NCI-H1694 (cell line): ENCODE data around the gene SRRM2.

Experiments
- DNase-seq: peaks from one replicate; lab custom pipeline; 2025; lab: John Stamatoyannopoulos, UW

The SRRM2 gene

DNA sequence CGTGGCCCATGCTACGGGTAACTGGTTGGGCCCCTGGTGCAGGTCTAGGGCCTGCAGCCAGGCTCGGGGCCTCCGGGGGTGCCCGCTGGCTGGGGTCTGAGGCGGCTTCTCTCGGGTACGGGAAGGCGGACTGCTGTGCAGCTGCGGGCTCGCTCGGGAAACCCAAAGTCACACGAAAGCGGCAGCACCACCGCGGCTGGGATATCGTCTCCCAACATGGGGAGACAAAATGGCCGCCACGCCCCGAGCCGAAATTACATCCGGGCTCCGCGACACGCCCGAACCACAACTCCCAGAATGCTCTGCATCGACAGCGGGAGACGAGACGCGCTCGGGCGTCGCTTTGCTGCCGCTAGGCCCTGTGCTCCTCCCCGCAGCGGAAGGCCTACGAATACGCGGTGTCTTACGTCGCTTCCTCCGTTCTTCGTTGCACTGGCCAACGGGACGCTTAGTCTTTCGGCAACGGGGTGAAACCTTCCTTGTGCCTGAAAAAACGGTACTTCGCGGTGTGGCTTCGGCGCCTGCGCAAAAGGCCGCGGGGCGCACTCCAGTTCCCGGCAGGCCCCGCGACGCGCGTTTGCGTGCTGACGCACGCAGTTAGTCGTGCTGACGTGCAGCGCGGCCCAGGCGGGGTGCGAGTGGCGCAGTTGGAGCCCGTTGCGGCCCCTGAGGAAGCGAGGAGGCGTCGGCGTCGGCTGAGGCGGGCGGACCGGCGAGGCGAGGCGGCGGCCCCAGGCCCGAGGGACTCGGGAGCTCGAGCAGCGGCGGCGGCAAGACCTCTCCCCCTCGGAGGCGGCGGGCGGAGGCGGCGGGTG lies at the start of gene SRRM2:
SRRM2 (plus strand) TSS at position 604 of the 815 bp plus-strand sequence. CDS start 3,727 bp downstream, outside the sequence.
- DNase-seq = peak; percentile 87

DNA sequence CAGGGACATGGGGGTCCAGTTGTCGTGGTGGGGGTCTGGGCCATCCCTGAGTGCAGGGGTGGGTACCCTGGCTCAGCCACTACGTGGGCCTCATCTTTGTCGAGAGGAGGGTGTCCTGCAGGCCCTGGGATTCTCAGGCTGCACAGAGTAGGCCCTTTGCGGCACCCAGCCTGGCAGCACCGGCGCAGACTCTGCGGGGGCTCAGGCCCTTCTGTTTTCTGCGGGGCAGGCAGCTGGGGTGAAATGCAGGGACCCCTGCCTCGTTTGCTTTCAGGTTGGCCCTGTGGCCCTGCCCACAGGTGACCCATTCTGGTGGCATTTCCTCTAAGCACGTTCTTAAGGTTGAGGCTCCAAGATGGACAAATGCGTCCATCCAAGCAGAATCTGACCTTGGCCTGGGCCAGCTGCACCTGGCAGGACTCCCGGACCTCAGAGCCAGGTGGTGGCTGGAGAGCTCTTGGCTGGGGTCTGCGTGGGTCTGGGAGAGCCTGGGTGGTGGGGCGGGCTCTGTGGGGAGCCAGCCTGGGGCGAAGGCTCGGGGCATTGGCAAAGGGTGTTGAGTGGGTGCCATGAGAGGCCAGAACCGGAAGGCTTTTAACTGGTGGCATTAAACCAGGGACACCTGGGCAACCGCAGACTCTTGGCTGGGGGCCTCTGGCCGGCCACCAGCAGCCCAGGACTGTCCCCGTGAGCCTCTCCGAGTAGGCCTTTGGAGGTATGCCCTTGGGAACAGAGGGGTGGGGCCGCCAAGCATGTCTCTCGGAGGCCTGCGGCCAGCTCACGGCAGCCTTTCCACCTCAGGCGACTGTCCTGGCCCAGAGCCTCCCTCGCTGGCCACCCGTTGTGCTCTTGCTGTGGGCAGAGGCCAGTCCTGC lies 49.3 kb upstream of the SRRM2 start:
- no peak for DNase-seq

DNA sequence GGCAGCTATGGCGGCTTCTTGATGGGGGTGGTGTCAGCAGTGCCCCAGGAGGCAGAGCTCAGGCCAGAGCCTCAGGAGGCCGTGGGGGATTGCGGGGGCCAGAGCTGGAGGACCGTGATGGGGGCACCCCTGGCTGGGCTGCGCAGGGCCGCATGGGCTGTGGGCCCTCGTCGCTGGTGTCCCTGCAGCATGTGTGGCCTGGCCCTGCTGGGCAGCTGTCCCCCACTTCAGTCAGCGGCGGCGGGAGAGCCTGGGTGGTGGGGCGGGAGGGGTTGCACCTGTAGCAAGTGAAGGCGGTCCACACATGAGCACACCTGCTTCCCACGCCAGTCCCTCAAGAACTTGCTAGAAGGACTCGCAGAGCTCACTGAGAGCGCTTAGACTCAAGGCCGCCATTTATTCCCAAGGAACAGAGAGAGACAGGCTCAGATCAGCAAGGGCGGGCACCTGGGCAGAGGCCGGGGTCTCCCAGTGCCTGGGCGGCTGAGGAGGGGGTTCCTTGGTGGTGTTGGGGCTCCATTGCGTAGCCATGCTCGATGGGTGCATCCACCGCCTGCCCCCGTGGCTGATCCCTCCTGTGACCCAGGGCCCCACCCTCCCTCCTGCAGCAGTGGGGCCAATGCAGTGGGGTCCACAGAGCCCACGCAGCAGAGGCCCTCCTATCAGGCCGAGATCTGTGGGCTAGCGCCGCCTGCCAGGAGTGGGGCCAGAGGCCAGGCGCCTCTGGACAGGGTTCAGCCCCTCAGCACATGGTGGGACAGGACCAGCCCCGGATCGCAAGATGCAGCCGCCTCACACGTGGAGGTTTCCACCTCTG lies 48.1 kb upstream of the SRRM2 start:
- DNase-seq = no peak

DNA sequence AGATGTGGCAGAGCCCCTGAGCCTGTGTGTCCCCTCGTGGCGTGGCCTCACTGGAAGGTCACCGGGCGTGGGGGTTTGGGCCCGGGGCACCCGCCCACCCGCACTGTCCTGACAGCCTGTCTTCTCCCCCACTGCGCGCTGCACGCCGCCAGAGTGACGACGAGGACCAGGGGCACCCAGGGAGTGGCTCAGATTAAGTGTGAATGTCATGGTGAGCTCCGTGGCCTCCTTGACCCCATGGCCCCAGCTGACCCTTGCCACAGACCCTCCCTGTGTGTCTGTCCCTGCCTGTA lies 47.5 kb upstream of the SRRM2 start:
- no peak for DNase-seq

DNA sequence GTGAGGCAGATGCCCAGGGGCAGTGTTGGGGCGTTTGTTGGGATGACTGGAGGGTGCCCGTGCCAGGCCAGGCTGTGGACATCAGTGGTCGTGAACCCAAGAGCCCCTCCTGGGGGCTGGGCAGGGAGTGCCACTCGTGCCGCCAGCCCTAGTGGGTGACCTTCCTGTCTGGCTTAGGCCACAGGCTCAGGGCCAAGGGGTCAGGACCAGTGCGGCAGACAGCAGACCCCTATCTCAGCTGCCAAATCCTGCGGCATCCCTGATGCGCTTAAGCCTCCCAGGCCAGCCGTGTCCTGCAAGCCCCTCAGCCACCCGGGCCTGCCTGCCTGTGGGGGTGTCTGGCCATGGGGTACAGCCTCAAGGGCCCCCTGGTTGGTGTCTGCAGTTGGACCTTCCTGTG lies 47.1 kb upstream of the SRRM2 start:
- DNase-seq = no peak

DNA sequence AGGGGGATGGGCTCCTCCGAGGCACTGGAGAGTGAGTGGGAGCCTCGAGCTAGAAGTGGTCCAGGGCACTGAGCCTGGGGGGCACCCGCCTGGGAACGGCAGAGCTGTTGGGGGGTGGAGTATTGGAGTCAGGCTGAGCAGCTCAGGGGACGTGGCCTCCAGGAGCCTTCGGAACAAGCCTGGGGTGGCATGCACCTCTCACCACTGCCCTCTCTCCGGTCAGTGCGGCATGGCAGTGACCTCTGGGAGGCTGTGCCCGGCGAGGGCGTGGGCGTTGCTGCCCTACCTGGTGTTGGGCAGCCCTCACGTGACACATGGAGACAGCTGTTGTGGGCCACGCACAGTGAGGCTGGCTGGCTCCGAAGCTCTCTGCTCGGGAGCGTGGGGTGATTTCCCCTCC lies 46.4 kb upstream of the SRRM2 start:
- no peak for DNase-seq

DNA sequence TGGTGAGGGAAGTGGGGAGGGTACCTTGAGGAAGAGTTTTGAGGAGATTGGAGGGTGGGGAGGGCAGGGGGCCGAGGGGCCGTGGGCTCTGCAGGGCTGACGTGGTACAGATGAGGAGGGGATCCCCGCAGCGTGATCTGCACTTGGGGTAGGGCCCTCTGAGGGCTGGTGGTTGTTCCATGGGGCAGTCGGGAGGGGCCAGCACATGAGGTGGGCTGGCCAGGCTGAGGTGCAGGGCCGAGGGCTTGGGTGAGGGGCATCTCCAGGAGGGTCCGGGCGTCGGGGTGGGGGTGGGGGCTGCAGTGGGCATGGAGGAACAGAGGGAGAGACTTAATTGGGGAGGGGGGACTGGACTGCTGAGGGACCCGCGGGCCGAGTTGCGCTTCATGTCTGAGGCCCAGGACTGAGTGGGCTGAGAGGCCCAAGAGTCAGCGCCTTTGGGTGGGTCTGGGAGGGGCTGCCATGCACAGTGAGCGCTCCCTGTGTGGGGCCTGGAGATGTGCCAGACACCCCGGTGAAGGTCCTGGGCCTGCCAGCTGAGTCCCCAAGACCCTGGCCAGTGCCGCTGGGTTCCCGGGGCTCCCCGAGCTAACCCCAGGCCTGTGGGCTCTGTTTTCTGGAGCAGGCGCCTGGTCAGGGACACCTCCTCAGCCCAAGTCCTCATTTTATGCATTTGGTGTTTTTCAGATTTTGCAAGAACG lies 45.7 kb upstream of the SRRM2 start:
- no peak for DNase-seq

DNA sequence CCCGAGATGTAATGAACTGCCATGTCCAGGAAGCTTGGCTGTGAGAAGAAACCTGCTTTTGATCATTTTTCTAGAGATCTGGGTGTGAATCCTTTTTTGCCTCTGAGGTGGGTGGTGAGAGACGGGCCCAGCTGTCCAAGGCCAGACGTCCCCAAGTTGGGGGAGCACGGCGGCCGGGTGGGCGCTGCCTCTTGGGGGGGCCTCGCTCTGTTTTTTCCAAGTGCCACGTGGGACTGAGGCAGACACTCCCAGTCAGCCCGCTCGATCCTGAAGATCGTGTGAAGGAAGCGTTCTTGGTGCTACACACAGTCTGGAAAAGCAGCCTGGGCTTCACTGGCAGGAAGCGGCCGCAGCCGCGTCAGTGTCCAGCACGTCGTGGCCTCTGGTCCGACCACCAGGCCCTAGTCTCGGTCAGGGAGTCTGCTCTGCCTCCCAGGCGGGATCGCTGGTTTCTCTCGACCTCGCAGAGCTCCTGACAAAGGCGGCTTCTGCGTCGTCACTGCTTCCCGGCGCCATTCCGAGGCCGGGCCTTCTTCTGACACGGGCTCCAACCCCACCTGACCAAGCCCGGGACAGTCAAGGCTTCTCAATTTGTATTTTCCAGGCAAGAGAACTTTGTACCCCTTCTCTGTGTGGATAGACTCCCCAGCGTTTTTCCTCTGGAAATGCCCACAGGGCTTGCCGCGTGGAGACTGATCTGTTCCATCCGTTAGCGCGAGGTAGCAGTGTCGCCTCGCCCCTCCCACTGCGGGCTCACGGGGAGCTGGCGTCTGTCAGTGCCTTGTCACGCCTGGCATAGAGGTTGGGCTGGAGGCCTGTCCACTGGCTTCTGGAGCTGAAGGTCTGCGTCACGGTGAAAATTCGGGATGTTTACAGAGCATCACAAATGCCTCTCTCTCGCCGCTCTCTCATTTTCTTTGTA lies 44.8 kb upstream of the SRRM2 start:
- no peak for DNase-seq

DNA sequence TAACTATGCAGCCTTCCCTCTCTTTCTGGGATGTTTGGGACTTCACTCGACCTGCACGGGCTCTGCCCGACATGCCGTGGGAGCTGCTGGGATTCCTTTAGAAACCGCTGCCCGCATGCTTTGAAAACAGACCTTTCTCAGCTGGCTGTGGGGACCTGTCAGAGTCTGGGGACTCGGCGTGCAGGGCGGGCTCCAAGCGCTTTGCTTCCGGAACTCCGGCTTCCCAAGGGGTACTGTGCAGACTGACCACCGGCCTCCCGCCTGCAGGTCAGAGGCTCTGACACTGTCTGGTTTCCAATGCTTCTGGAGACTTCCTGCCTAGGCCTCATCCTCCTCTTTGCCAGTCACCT lies 44.2 kb upstream of the SRRM2 start:
- DNase-seq = no peak

DNA sequence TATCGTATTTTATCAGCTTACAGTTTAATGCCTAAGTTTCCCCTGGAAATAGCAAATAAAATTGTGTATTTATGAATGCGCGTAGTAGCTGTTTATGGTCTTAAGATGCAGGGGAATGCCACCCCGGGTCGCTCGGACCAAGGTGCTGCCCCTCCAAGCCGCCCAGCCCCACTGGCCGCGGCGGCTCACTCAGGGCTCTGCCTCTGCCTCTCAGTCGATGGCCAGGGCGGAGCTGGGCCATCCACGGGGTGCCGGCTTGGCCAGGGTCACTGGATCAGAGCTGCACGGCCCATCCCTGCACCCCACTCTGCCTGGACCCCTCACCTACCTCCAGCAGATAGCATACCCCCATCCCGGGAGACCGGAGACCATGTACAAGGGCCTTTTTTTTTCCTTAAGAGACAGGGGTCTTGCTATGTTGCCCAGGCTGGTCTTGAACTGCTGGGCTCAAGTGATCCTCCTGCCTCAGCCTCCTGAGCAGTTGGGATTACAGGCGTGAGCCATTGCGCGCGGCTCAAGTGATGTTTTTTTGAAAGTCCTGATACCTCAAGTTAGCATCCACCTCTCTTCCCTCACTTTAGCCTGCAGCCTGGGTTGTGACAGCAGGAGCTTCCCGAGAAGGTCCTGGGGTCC lies 43.4 kb upstream of the SRRM2 start:
- DNase-seq = no peak

DNA sequence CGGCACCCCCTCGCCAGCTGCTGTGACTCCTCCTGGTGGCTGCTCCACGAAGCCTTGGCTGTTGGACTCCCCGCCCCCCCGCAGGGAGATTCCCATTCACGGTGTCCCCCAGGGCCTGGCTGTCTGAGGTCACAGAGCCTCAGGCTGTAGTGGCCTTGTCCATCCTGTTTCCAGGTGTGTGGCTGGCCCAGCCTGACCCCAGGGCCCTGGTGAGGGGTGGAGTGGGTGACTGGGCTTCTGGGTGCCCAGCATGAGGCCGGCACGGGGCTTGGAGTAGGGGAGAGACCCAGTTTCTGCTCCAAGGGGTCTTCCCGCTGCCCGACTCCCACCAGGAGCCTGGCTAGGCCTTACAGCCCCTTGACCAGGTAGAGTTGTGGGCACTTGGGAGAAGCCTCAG lies 42.9 kb upstream of the SRRM2 start:
- DNase-seq = no peak

DNA sequence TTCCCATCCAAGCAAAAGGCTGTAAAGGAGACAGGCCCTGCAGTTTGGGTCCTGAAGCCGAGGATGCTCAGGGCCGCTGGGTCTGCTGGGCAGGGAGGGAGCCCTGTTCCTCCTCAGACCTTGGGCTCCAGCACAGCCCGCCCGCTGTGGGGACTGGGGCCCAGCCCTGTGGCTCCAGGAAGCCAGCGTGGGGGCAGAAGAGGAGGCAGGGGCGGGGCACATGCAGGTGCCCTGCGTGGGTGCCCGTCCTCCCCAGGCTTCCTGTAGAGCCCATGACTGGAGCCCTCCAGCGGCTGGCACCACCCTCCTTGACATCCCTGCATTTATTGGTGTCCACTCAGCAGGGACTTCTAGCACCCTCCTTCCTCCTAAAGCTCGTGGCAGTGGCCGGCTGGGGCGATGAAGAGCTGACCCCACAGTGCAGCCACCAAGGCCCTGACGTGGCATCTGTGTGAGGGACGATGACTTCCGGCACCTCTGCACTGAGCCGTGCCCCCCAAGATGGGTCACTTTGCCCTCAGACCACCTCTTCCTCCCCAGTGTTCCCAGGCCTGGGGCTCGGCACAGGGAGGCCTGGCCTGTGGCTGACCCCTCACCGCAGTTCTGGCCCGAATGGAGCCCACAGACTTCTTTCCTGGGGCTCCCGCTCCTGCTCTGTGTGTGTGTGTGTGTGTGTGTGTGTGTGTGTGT lies 42.3 kb upstream of the SRRM2 start:
- DNase-seq = no peak

DNA sequence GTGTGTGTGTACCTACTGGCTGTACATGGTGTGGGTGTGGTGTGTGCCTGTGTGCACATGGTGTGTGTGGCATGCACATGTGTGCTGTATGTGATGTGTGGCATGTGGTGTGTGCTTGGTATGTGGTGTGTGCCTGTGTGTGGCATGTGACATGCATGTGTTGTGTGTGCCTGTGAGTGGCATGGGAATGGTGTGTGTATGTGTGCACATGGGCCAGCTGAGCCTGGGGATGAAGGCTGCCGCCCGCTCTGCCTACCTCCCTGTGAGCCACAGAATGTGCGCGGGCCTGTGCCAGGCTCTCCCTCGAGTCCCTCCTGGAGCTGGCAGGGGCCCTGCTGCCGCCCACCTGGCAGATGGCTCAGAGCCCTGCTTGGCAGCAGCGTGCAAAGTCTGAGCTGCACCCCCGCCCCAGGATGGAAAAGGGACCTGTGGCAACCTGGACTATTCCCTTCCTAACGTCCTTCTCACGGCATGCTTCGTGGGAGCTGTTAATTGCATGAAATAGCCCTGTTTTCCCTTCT lies 41.7 kb upstream of the SRRM2 start:
- DNase-seq = peak; percentile 65

DNA sequence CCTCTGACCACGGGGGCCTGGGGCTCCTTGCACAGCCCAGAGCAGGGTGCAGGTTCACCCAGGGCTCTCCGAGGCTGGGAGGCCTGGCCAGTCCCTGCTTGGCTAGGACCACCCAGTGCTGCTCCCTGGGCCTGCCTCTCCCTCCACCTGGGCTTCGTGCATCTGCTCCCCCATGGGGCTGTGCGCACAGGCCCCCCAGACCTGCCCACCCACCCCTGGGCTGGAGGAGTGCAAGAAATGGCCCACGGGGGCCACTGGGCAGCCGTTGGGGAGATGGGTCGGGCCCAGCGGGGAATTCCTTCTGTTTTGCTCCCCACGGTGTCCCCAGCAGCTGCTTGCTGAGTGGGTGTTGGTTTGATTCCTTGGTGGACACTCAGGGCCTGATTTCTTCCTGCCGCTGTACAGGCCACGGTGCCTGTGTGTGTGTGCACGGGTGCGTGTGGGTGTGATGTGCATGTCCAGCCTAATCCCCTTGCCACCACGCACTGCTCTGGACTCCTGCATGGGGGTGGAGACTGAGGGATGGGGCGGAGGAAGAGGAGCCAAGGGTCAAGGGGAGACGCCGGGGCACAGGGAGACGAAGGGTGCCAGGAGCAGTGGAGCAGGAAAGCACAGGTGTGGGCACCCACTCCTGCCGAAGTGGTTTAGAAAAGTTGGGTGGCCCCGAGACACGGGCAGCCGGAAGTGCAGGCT lies 40.9 kb upstream of the SRRM2 start:
- no peak for DNase-seq

DNA sequence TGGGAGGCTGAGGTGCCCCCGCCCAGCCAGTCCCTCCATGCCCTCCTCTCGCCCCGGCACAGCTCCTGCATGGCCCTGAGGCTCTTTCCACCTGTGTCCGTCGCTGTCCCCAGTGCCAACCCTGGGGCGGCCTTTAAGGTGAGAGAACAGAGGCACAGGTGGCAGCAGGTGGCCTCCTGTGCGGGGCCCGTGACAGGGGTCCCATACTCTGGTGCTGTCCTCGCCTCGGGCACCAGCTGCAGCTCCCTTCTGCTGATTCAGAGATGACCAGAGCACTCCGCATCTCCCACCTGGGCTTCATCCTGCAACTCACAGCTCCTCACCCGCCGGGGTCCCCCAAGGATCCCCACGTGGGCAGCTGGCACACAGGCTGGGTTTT lies 40.4 kb upstream of the SRRM2 start:
- no peak for DNase-seq

DNA sequence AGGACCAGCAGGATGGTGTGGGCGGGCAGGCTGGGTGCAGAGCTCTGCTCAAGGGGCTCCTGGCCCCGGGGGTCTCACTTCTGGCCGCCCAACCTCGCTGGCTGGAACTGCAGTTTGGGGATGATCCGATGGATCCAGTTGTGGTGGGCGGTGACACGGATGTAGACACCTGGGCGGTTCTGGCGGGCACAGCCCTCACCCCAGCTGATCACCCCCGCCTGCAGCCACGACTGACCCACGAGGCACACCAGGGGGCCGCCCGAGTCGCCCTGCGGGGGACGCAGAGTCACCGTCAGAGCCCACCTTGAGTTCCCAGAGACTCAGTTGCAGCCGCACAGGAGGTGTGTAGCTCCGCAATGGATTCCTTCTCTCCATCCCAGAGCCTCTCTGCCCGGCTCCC lies 39.9 kb upstream of the SRRM2 start:
- no peak for DNase-seq

DNA sequence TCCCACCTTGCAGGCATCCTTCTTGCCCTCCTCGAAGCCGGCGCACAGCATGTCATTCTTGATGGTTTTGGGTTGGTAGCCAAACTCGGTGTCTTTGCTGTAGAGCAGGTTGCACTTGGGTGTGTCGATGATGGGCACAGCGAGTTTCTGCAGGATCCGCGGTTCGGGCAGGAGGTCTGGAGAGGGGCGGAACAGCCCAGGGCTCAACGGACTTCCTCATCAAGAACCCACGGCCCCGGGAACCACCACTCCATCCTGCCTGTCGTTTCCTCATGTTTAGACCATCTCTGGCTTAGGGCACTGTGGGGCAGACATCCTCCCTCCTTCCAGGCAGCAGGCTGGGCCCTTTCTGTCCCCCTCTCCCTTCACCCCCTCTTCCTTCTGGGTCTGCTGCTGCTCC lies 38.9 kb upstream of the SRRM2 start:
- no peak for DNase-seq

DNA sequence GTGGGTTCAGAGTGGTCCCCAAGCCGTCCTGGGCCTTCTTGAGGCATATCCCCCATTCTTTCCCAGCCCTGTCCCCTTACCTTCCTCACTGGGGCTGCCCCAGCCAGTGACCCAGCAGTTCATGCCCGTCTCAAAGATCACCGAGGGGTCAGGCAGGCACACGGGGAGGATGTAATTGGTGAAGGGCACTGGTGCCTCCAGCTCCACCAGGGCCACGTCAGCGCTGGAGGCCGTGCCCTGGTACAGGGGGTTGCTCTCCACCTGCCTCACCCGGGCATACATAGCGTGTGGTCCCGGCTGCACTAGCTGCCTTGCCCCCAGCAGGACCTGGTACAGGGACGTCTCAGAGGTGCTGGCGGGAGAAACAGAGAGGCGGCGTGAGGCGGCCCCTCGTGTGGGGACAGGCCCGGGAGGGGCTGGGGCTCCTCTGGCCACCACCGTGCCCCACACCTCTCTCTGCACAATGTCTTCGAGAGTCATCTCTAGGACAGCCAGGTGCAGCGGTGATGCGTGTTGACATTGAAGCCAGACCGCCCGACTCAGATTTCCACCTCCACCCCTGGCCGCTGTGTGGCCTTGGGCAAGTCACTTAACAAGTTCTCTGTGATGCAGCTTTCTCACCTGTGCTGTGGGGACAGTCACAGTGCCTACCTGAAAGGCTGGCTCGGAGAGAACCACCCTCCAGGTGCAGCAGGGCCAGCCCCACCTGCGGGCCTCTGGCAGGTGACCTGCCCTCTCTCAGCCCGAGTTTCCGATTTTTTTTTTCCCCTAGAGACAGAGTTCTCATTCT lies 38.3 kb upstream of the SRRM2 start:
- no peak for DNase-seq
